Hematopoietic multipotent progenitor cell treated with erythropoietin and hydrocortisone succinate and interleukin-3 and kit ligand, for 4 days (in vitro differentiated cells): ENCODE results near the gene LGALS9.
"Not testable (repeated sequence)": the region's sequence is repeated elsewhere in the genome, so short reads cannot be mapped to it uniquely, and the experiment has no call there.

Experiments
- DNase-seq: peaks from one replicate; pipeline ENCODE4 v3.0.0-alpha.2; 2015

LGALS9 gene

GRCh38 chr17:27631897-27632725, 1.1 kb downstream of the LGALS9 start:
- peak; percentile 61 for DNase-seq

GRCh38 chr17:27632766-27633165, 1.8 kb downstream of the LGALS9 start:
- DNase-seq, result peak; percentile 63

- peak; percentile 69 for DNase-seq
Measured at GRCh38 chr17:27633312-27634025, 2.5 kb downstream of the LGALS9 start.

GRCh38 chr17:27634026-27634335, 3.0 kb downstream of the LGALS9 start:
- no peak for DNase-seq

DNA sequence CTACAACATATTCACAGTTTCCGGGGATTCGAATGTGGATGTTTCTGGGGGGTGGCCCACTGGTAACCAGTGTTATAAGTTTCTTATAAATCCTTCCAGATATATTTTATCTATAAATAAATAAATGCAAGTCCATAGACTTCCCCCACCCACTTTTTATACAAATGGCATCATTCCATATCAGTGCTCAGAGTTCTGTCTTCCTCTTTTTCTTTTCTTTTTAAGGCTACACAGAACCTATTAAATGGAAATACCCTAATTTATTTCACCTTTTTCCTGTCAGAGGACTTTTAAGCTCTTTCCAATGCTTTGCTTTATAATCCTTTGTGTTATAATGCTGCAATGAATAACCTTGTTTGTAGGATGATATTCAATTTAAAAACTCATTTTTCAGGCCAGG, 3.8 kb downstream of the LGALS9 start:
- DNase-seq, result no peak

DNA sequence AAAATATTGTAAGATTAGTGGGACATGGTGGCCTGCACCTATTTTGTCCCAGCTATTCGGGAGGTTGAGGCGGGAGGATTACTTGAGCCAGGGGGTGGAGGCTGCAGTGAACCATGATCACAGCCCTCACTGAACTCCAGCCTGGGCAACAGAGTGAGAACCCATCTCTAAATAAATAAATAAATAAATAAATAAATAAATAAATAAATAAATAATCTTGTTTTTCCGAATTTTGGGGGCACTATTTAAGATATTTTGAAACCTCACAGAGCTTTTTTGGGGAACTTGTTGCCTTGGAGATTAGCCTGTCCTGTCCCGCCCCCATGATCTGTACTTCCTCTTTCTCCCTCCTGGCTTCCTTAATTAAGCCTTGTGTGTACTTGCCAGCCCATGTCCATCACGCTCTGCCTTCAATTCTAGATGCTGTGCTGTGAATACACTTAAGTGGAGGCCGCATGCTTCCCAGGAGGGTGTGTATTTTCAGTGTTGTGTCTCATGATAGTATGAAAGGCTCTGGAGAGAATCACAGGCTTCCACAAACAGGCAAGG, 4.4 kb downstream of the LGALS9 start:
- DNase-seq, result peak; percentile 94

- DNase-seq, result not testable (repeated sequence)
Measured at GRCh38 chr17:27636005-27636520, 5.1 kb downstream of the LGALS9 start.

DNA sequence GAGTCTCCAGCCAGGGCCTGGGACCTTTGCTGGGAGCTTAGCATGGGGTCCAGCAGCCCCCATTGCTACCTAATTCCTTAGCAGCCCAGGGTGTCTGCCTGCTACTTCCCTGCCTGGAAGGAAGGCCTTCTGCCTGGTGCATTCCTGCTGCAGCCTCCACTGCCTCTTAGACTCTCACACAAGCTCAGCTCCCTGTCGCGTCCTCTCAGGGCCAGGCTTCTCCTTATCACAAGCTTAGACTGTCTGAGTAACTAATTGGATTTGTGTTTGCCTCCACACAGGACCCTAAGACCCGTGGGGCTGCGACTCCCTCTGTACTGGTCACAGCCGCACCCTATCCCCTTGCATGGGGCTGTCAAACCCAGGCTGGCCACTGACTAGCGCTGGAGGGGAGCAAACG, 6.8 kb downstream of the LGALS9 start:
- DNase-seq, result not testable (repeated sequence)

DNA sequence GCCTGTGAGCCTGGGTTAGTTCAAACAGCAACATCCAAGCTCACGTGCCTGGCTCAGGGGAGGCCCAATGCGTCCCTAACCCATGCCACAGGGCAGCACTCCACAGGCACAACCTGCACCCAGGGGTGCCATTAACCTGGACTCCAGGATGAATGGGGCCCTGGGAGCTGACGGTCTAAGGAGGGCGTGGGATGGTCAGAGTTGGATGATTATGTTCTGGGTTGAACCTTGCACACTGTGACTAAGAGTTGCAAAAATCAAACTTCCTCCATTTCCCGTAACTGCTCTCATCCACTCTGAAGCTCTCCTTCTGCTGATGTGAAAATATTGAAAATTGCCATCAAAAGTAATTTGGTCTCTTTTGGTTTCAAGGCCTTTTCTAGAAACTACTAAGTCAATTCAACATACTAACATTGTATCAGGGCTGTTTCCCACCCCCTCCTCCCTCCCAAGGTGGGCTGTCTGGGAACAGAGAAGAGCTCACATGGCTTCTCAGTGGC, 7.5 kb downstream of the LGALS9 start:
- DNase-seq, result not testable (repeated sequence)

DNA sequence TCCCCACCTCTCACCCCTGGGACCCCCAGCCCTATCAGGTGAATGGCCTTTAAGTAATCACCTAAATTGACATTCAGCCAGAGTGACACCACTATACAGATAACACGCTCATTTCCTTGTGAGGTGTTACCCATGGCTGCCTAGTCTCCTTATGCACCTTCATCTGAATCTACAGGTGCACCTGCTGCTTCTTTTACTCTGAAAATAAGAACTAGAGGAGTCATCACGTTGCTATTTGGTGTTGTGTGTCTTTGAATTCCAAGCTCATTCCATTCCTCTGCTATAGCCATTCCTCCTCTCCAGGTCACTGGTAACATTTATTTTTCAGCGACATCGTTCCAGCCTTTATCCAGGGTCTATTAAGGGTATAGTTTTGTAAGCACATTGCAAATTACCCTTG, 9.8 kb downstream of the LGALS9 start:
- no peak for DNase-seq

DNA sequence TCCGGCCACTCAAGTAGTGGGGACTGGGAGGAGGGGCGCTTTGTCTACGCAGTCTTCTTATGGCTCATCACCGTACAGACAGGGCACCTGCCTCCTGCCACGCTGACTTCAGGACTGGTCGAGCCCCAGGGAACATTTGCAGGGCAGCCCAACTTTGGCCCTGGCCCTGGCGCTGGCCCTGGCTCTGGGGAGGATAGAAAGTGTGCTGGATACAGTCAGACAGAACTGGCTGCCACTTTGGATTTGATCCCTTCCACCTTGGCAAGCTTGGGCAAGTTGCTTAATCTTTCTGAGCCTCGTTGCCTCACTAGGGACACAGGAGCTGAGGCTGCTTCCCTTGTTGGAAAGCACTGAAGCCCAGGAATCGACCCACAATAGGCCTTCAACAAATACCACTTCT, 13.6 kb downstream of the LGALS9 start:
- no peak for DNase-seq

DNA sequence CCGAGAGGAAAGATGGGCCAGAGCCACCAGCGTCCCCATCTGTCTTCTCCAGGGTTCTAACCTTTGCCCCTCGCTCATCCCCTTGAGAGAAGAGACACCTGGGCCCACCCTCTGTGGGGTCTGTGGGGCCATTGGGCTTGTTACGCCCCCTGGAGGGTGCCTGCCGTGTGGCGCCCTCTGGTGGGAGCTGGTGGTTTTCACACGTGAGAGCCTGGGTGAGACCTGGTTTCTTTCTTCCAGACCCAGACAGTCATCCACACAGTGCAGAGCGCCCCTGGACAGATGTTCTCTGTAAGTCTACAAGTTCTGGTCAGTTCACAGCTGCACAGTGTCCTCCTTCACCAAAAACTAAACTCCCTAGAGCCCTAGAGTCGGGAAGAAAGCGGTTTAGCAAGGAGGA, 14.6 kb downstream of the LGALS9 start:
- not testable (repeated sequence) for DNase-seq

DNA sequence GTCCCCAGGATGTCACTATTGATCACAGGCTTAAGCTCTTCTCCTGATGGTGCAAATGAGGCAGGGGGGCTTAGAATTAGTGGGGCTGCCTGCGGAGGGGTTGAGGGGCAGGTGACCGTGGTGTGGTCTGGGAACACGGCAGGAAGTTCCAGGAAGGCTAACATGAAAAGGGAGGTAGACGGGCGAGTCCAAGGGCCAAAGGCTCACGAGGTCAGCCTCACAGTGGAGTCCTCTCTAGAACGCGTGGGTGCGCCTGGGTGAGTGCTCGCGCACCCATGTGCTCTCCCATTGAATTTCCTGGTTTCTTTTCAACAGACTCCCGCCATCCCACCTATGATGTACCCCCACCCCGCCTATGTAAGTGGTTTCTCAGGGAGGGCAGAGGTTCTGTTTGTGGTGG, 15.2 kb downstream of the LGALS9 start:
- no peak for DNase-seq

DNA sequence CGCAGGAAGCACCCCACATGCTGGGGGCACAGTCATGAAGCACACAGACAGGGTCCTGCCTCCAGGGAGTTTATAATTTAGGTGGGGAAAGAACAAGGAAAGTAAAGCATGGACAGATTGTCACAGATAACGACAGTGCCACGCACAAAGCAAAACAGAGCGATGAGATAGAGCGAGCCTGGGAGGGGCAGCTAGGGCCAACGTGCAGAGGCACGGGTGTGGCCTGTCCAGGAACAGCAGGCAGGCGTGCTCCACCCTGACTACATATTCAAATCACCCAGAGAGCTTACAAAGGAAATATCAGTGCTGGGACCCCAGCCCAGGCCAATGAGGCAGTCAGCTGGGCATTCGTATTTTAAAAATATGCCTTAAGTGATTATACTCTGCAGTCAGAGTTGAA, 16.8 kb downstream of the LGALS9 start:
- DNase-seq, result peak; percentile 76

GRCh38 chr17:27649111-27649571, 18.2 kb downstream of the LGALS9 start:
- not testable (repeated sequence) for DNase-seq

GRCh38 chr17:27649929-27650328, 18.9 kb downstream of the LGALS9 start:
- no peak for DNase-seq

DNA sequence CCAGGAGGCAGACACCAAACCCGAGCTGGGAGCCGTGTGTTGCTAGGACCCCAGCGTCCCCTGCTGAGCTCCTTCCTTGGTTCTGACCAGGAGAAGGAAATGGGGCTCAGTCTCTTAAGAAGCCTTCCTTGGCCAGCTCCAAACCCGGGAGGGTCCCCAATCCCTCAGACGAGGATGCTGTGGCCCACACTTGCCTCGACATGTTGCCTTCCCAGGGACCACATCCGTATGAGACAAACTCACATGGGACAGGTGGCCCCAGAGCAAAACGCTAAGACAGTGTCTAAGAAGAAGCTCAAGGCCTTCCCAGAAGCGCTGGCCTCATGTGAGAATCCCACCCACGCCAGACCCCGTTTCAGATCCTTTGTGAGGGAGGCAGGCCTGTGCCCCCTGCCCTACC, 19.8 kb downstream of the LGALS9 start:
- DNase-seq, result no peak

GRCh38 chr17:27651411-27652345, 20.7 kb downstream of the LGALS9 start:
- DNase-seq, result peak; percentile 82

DNA sequence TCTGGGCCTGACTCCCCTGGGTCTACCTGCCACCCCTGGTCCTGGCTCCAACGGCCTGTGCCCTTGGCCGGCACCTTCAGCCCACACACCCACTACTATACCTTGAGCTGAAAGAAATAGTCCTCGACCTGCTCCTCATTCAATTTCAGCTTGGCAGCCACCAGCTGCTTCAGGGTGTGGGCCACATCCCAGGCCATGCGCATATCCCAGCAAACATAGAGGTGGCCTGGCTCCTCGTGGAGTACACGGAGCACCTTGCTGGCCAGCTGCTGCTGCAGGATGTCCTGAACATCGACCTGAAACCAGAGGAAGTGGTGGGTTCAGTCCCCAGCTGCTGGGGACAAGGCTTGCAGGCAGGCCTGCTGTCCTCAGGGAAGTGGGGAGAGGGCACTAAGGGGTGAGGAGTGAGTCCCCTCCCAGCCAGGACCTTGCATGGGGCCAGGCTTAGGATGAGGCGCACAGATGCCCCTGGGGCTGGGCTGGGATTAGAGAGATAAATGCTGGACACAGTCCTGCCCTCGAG, 22.5 kb downstream of the LGALS9 start:
- DNase-seq, result not testable (repeated sequence)

DNA sequence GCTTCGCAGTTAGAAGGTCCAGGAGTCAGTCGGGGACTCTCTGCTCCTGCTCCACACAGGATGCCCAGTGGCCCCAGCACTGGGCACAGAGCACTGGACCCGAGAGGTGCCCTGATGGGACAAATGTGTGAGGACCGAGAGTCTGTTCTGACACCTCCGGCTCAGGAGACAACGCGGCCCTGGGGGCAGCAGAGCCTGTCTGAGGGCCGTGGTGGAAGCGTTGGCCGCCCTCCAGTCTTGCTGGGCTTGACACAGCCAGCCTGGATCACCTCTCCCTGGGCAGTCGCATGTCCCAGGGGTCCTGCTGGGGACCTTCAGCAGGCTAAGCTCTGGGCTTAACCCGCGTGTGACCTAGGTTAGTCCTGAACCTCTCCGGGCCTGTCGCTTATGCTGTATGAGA, 23.1 kb downstream of the LGALS9 start:
- no peak for DNase-seq

DNA sequence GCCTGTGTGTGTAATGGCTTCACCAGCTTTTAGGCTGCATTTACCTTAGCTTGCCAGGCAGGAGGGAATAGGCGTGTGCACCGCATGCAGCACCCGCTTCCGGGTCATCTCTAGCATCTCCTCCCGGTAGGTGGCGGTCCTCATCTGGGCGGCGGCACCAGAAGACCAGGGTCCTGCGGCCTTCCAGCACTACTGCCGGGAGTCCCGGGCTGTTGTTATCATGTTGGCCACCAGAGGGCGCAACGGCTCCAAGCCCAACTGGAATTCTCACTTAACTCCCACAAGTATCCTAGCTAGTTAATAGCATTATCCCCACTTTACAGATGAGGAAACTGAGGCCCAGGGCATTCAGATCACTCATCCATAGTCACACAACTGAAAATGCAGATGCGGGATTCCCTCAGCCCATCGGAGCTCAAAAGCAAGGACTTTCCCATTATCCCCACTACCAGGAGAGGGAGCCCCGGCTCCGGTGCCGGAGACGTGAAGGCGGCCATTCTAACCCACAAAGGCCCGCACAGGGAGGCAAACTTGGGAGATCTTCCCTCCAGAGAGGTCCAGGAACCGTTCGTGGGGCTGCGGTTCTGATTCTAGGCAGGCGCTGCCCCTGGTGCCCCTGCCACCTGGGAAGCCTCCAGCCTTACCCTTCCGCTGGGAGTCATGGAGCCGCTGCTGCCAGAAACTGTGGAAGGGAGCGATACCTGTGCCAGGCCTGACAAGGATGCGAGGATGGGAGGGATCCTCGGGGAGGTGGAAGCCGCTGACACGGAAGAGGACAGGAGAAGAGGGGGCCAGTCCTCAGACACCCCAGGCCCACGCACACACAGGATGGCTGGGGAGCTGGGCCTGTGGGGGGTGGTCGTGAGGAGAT, 23.9 kb downstream of the LGALS9 start:
- DNase-seq, result peak; percentile 95
